ENCODE results near the gene NT5DC3. TPM values are rescaled to one million over a fixed set of nuclear protein-coding genes. Genes with fewer than 3 reads are reported as not detected.
A peak's percentile ranks its signal among the peaks of the same experiment; 100 is the strongest.

NT5DC3 gene
- total and polyA plus RNA-seq, 3 experiments from 2014 or later, result 0.93 to 10.0 (median 9.9) TPM

- Mint-ChIP-seq H3K27ac (no peak overlapping the region), H3K4me3 (no peak overlapping the region), H3K9me3 (no peaks in the 10 kb centered on the region), H3K4me1 (no peaks in the 10 kb centered on the region), H3K36me3 (no peaks in the 10 kb centered on the region), H3K27me3 (peaks cover 5 to 8% of the 10 kb centered on the region in 2 donors)
- Histone ChIP-seq H3K27me3 (ENCODE audit: insufficient read depth, low read length, poor library complexity, severe bottlenecking) (no peaks in the 10 kb centered on the region), H3K9me3 (ENCODE audit: low read length) (no peaks in the 10 kb centered on the region), H3K27ac (ENCODE audit: low read depth, low read length) (no peak overlapping the region), H3K36me3 (ENCODE audit: insufficient read depth, low read length) (no peaks in the 10 kb centered on the region), H3K4me1 (ENCODE audit: insufficient read depth, low read length) (no peaks in the 10 kb centered on the region), H3K4me3 (ENCODE audit: low read length) (no peak overlapping the region)
- POLR2A ChIA-PET, result no interaction called here
- CTCF ChIA-PET, result interaction anchor here (1.9 kb wide), 1 partner anchor 12 kb away, joined by 4 read pairs; no protein-coding TSS in a partner anchor
- no peak for DNase-seq
These were observed 24.2 kb upstream of the NT5DC3 start for GRCh38 chr12:103865151-103865730.

GRCh38 chr12:103864710-103865109, 23.7 kb upstream of the NT5DC3 start:
- H3K4me1 Mint-ChIP-seq, result no peaks in the 10 kb centered on the region
- POLR2A ChIA-PET, result no interaction called here
- no peak for DNase-seq
- H3K27me3 Mint-ChIP-seq, result peaks cover 3 to 5% of the 10 kb centered on the region in 2 donors
- H3K4me1 ChIP-seq (ENCODE audit: insufficient read depth, low read length), result no peaks in the 10 kb centered on the region
- no peak overlapping the region for H3K4me3 Mint-ChIP-seq
- H3K9me3 ChIP-seq (ENCODE audit: low read length), result no peaks in the 10 kb centered on the region
- H3K9me3 Mint-ChIP-seq, result no peaks in the 10 kb centered on the region
- no peak overlapping the region for H3K27ac Mint-ChIP-seq
- CTCF ChIA-PET, result interaction anchor here (1.9 kb wide), 1 partner anchor 13 kb away, joined by 4 read pairs; no protein-coding TSS in a partner anchor
- H3K36me3 ChIP-seq (ENCODE audit: insufficient read depth, low read length), result no peaks in the 10 kb centered on the region
- H3K27ac ChIP-seq (ENCODE audit: low read depth, low read length), result no peak overlapping the region
- H3K4me3 ChIP-seq (ENCODE audit: low read length), result no peak overlapping the region
- H3K27me3 ChIP-seq (ENCODE audit: insufficient read depth, low read length, poor library complexity, severe bottlenecking), result no peaks in the 10 kb centered on the region
- H3K36me3 Mint-ChIP-seq, result no peaks in the 10 kb centered on the region

- H3K36me3 ChIP-seq (ENCODE audit: insufficient read depth, low read length), result no peaks in the 10 kb centered on the region
- DNase-seq, result no peak
- peaks cover 0 to 2% (median 0%) of the 10 kb centered on the region in 3 donors for H3K36me3 Mint-ChIP-seq
- H3K27ac ChIP-seq (ENCODE audit: low read depth, low read length), result peak overlapping the region; percentile 28
- ChIA-PET POLR2A (no interaction called here), CTCF (no interaction called here)
- H3K27me3 ChIP-seq (ENCODE audit: insufficient read depth, low read length, poor library complexity, severe bottlenecking), result no peaks in the 10 kb centered on the region
- no peaks in the 10 kb centered on the region for H3K4me1 ChIP-seq (ENCODE audit: insufficient read depth, low read length)
- H3K4me1 Mint-ChIP-seq, result no peaks in the 10 kb centered on the region
- H3K9me3 ChIP-seq (ENCODE audit: low read length), result no peaks in the 10 kb centered on the region
- no peak overlapping the region for H3K27ac Mint-ChIP-seq
- H3K9me3 Mint-ChIP-seq, result no peaks in the 10 kb centered on the region
- H3K4me3 Mint-ChIP-seq, result no peak overlapping the region
- H3K4me3 ChIP-seq (ENCODE audit: low read length), result no peak overlapping the region
- H3K27me3 Mint-ChIP-seq, result peaks cover 2 to 5% of the 10 kb centered on the region in 2 donors
These were observed 18.0 kb upstream of the NT5DC3 start for GRCh38 chr12:103858953-103859601.

GRCh38 chr12:103858335-103858734, 17.3 kb upstream of the NT5DC3 start:
- H3K36me3 Mint-ChIP-seq, result peaks cover 0 to 2% (median 0%) of the 10 kb centered on the region in 3 donors
- no peak overlapping the region for H3K4me3 Mint-ChIP-seq
- CTCF ChIA-PET, result no interaction called here

GRCh38 chr12:103857164-103857563, 16.1 kb upstream of the NT5DC3 start:
- CTCF ChIA-PET, result no interaction called here
- POLR2A ChIA-PET, result no interaction called here
- no peak overlapping the region for H3K4me3 Mint-ChIP-seq

More at GRCh38 chr12:103858335-103858734, 17.3 kb upstream of the NT5DC3 start:
- no peak overlapping the region for H3K4me3 ChIP-seq (ENCODE audit: low read length)
- no peak overlapping the region for H3K27ac ChIP-seq (ENCODE audit: low read depth, low read length)
- no peaks in the 10 kb centered on the region for H3K9me3 ChIP-seq (ENCODE audit: low read length)
- H3K9me3 Mint-ChIP-seq, result no peaks in the 10 kb centered on the region
- no peaks in the 10 kb centered on the region for H3K36me3 ChIP-seq (ENCODE audit: insufficient read depth, low read length)
- H3K4me1 ChIP-seq (ENCODE audit: insufficient read depth, low read length), result no peaks in the 10 kb centered on the region
- no peak for DNase-seq
- POLR2A ChIA-PET, result no interaction called here
- H3K27ac Mint-ChIP-seq, result peak overlapping the region in 1 of 8 donors; percentile 7
- H3K4me1 Mint-ChIP-seq, result no peaks in the 10 kb centered on the region
- peaks cover 4 to 5% of the 10 kb centered on the region in 2 donors for H3K27me3 Mint-ChIP-seq
- H3K27me3 ChIP-seq (ENCODE audit: insufficient read depth, low read length, poor library complexity, severe bottlenecking), result no peaks in the 10 kb centered on the region

GRCh38 chr12:103855896-103856657, 15.0 kb upstream of the NT5DC3 start:
- DNase-seq, result no peak

More at GRCh38 chr12:103857164-103857563, 16.1 kb upstream of the NT5DC3 start:
- Mint-ChIP-seq H3K27me3 (peaks cover 4 to 5% of the 10 kb centered on the region in 2 donors), H3K9me3 (no peaks in the 10 kb centered on the region), H3K27ac (no peak overlapping the region), H3K36me3 (peaks cover 0 to 2% (median 0%) of the 10 kb centered on the region in 3 donors), H3K4me1 (no peaks in the 10 kb centered on the region)
- H3K27ac ChIP-seq (ENCODE audit: low read depth, low read length), result no peak overlapping the region
- H3K36me3 ChIP-seq (ENCODE audit: insufficient read depth, low read length), result no peaks in the 10 kb centered on the region
- H3K4me3 ChIP-seq (ENCODE audit: low read length), result no peak overlapping the region
- no peaks in the 10 kb centered on the region for H3K27me3 ChIP-seq (ENCODE audit: insufficient read depth, low read length, poor library complexity, severe bottlenecking)
- DNase-seq, result no peak
- H3K4me1 ChIP-seq (ENCODE audit: insufficient read depth, low read length), result no peaks in the 10 kb centered on the region
- no peaks in the 10 kb centered on the region for H3K9me3 ChIP-seq (ENCODE audit: low read length)

GRCh38 chr12:103855036-103855712, 14.1 kb upstream of the NT5DC3 start:
- H3K36me3 Mint-ChIP-seq, result peaks cover 0 to 2% (median 0%) of the 10 kb centered on the region in 3 donors
- no peak overlapping the region for H3K4me3 Mint-ChIP-seq
- Histone ChIP-seq H3K36me3 (ENCODE audit: insufficient read depth, low read length) (no peaks in the 10 kb centered on the region), H3K4me1 (ENCODE audit: insufficient read depth, low read length) (no peaks in the 10 kb centered on the region), H3K27ac (ENCODE audit: low read depth, low read length) (no peak overlapping the region), H3K9me3 (ENCODE audit: low read length) (no peaks in the 10 kb centered on the region), H3K27me3 (ENCODE audit: insufficient read depth, low read length, poor library complexity, severe bottlenecking) (no peaks in the 10 kb centered on the region), H3K4me3 (ENCODE audit: low read length) (no peak overlapping the region)
- peaks cover 2 to 5% of the 10 kb centered on the region in 2 donors for H3K27me3 Mint-ChIP-seq
- no peak for DNase-seq
- no peak overlapping the region for H3K27ac Mint-ChIP-seq
- ChIA-PET POLR2A (no interaction called here), CTCF (no interaction called here)
- H3K9me3 Mint-ChIP-seq, result no peaks in the 10 kb centered on the region
- H3K4me1 Mint-ChIP-seq, result no peaks in the 10 kb centered on the region

More at GRCh38 chr12:103855896-103856657, 15.0 kb upstream of the NT5DC3 start:
- ChIA-PET CTCF (no interaction called here), POLR2A (no interaction called here)
- Mint-ChIP-seq H3K27ac (no peak overlapping the region), H3K27me3 (peaks cover 4 to 5% of the 10 kb centered on the region in 2 donors), H3K36me3 (peaks cover 0 to 2% (median 0%) of the 10 kb centered on the region in 3 donors), H3K4me1 (no peaks in the 10 kb centered on the region), H3K4me3 (no peak overlapping the region), H3K9me3 (no peaks in the 10 kb centered on the region)
- Histone ChIP-seq H3K4me3 (ENCODE audit: low read length) (no peak overlapping the region), H3K27me3 (ENCODE audit: insufficient read depth, low read length, poor library complexity, severe bottlenecking) (no peaks in the 10 kb centered on the region), H3K36me3 (ENCODE audit: insufficient read depth, low read length) (no peaks in the 10 kb centered on the region), H3K9me3 (ENCODE audit: low read length) (no peaks in the 10 kb centered on the region), H3K27ac (ENCODE audit: low read depth, low read length) (no peak overlapping the region), H3K4me1 (ENCODE audit: insufficient read depth, low read length) (no peaks in the 10 kb centered on the region)

Data from CD8-positive, alpha-beta memory T cell (primary cell).